PC-9 (cell line): ENCODE measurements around the gene FEM1B. TPM values are rescaled to one million over a fixed set of nuclear protein-coding genes. Genes with fewer than 3 reads are reported as not detected.

Experiments
- BruUV-seq: library from RNA; stranded (reverse); fragments of 400-500 nt; replicated peaks from 2 replicates; lab custom pipeline; 2021; lab: Mats Ljungman, UMichigan
- CTCF ChIA-PET: fragments of 300-600 bp; sonication (Branson Sonifier 250); formaldehyde crosslinking; loops from one replicate; lab custom pipeline; 2022; ENCODE audit warnings: antibody characterized with exemption; lab: Charles Lee
- POLR2A ChIA-PET: fragments of 300-600 bp; sonication (Branson Sonifier 250); formaldehyde crosslinking; loops from one replicate; lab custom pipeline; 2022; ENCODE audit warnings: antibody characterized with exemption; ENCODE audit not compliant: unreplicated experiment; lab: Charles Lee
- DNase-seq, 2 experiments: peaks; one replicate each; pipeline versions ENCODE4 v3.0.0 to v3.0.0-alpha.2; 2015 to 2022; ENCODE audit warnings: mixed read lengths in 1 of 2
- H2AFZ ChIP-seq: fragments of 200-600 bp; sonication (generic); 2 replicates; pipeline ENCODE4 v1.8.1; 2017; ENCODE audit warnings: antibody characterized with exemption
- H3F3A ChIP-seq: fragments of 200-600 bp; sonication (generic); 2 replicates; pipeline ENCODE4 v1.8.1; 2017; ENCODE audit warnings: antibody characterized with exemption, mild to moderate bottlenecking, low read depth; ENCODE audit not compliant: insufficient read depth
- H3K27ac ChIP-seq: fragments of 200-600 bp; sonication (generic); 2 replicates; pipeline ENCODE4 v1.6.1; 2016; ENCODE audit warnings: mixed run types
- H3K27me3 ChIP-seq: fragments of 200-600 bp; sonication (generic); 2 replicates; pipeline ENCODE4 v1.6.1; 2016; ENCODE audit warnings: low read depth, mixed run types; ENCODE audit not compliant: insufficient read depth
- H3K36me3 ChIP-seq: fragments of 200-600 bp; sonication (generic); 2 replicates; pipeline ENCODE4 v1.6.1; 2016; ENCODE audit warnings: low read depth, mixed run types
- H3K4me1 ChIP-seq: fragments of 200-600 bp; sonication (generic); replicated peaks from 2 replicates; pipeline ENCODE4 v1.6.1; 2016; ENCODE audit warnings: mixed run types; ENCODE audit not compliant: insufficient read depth
- H3K4me2 ChIP-seq: fragments of 200-600 bp; sonication (generic); 2 replicates; pipeline ENCODE4 v1.6.1; 2017; ENCODE audit warnings: mixed run types
- H3K4me3 ChIP-seq: fragments of 200-600 bp; sonication (generic); 2 replicates; pipeline ENCODE4 v1.6.1; 2016; ENCODE audit warnings: mixed run types
- H3K79me2 ChIP-seq: fragments of 200-600 bp; sonication (generic); 2 replicates; pipeline ENCODE4 v1.6.1; 2017; ENCODE audit warnings: low read depth, mixed run types
- H3K9me2 ChIP-seq: fragments of 200-600 bp; sonication (generic); 2 replicates; pipeline ENCODE4 v1.8.1; 2017; ENCODE audit warnings: mild to moderate bottlenecking; ENCODE audit not compliant: insufficient read depth
- H3K9me3 ChIP-seq: fragments of 200-600 bp; sonication (generic); 2 replicates; pipeline ENCODE4 v1.8.1; 2016; ENCODE audit warnings: low read depth; ENCODE audit not compliant: insufficient read depth
- H4K20me1 ChIP-seq: fragments of 200-600 bp; sonication (generic); 2 replicates; pipeline ENCODE4 v1.8.1; 2017; ENCODE audit not compliant: insufficient read depth
- EZH2 ChIP-seq: fragments of 200-600 bp; sonication (generic); IDR thresholded peaks from 2 replicates; pipeline ENCODE4 v1.8.0; 2017; ENCODE audit warnings: antibody characterized with exemption, low read depth
- intact Hi-C: fragments of 100-400 bp; cut with micrococcal nuclease; formaldehyde crosslinking; loops from one replicate; pipeline ENCODE4 v1.10.0; 2022; ENCODE audit not compliant: unreplicated experiment
- total RNA-seq: library from RNA; stranded (reverse); gene quantifications from 2 replicates; pipeline ENCODE4 v1.2.3, GENCODE V29; 2021
- TF ChIP-seq, protein P1 (sequence below): fragments of 200-600 bp; sonication (generic); conservative IDR thresholded peaks from 2 replicates; pipeline ENCODE4 v1.6.1; 2017; ENCODE audit warnings: mixed run types, antibody characterized with exemption, mild to moderate bottlenecking, moderate library complexity

FEM1B gene
- total RNA-seq, 1 experiment from 2014 or later, result 31.6 TPM

DNA sequence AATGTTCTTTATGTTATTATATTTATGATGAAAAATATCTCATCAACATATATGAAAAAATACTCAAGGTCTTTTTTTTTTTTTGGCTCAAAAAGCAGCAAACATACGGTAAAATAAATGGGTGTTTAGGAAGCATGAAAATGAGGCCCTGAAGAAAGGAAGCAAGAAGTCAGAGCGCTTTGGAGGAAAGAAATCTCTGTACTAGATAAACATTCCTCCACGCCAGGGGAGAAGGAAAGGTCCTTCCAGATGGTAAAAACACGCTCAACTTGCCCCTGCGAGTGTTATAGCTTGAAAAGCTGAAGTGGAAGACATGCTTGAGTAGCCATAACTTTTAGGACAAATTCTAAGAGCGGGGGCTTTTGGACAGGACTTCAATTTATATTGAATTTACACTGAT is 52.9 kb downstream of the FEM1B start:
- H3K9me3 ChIP-seq, result no peaks in the 10 kb centered on the region
- no peak overlapping the region for H3K27ac ChIP-seq
- intact Hi-C loops, result no loop called here
- no peaks in the 10 kb centered on the region for H3K9me2 ChIP-seq
- DNase-seq, result no peak
- H2AFZ ChIP-seq, result no peak overlapping the region
- TF ChIP-seq, protein P1, sequence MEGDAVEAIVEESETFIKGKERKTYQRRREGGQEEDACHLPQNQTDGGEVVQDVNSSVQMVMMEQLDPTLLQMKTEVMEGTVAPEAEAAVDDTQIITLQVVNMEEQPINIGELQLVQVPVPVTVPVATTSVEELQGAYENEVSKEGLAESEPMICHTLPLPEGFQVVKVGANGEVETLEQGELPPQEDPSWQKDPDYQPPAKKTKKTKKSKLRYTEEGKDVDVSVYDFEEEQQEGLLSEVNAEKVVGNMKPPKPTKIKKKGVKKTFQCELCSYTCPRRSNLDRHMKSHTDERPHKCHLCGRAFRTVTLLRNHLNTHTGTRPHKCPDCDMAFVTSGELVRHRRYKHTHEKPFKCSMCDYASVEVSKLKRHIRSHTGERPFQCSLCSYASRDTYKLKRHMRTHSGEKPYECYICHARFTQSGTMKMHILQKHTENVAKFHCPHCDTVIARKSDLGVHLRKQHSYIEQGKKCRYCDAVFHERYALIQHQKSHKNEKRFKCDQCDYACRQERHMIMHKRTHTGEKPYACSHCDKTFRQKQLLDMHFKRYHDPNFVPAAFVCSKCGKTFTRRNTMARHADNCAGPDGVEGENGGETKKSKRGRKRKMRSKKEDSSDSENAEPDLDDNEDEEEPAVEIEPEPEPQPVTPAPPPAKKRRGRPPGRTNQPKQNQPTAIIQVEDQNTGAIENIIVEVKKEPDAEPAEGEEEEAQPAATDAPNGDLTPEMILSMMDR, result no peak
- no peak for TF ChIP-seq EZH2
- H3K4me3 ChIP-seq, result no peak overlapping the region
- no peaks in the 10 kb centered on the region for H3K4me1 ChIP-seq
- H3K27me3 ChIP-seq, result peaks cover 42% of the 10 kb centered on the region
- ChIA-PET POLR2A (no interaction called here), CTCF (no interaction called here)
- no peaks in the 10 kb centered on the region for H4K20me1 ChIP-seq
- H3K4me2 ChIP-seq, result no peak overlapping the region
- no peaks in the 10 kb centered on the region for H3K36me3 ChIP-seq
- BruUV-seq, result no TSS peak
- H3F3A ChIP-seq, result no peaks in the 10 kb centered on the region
- no peaks in the 10 kb centered on the region for H3K79me2 ChIP-seq

DNA sequence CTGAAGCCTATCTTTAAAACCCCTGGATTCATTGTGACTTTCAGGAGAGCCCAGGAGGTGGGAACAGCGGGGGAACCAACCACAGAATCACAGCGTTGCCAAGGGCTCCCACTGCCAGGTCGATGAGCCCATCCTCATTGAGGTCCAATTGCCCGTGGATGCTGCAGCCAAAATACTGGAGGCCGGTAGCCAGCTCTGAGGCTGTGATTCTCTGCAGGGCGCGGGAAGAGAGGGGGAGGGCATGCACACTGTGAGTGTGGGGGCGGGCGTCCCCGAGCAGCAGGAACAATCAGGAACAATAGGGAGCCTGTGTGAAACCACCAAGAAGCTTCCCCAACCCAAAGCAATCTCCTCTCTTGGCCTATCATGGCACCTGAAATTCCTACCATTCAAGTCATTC is 53.4 kb downstream of the FEM1B start:
- no peak for DNase-seq
- H3K9me3 ChIP-seq, result no peaks in the 10 kb centered on the region
- H4K20me1 ChIP-seq, result no peaks in the 10 kb centered on the region
- H3K4me2 ChIP-seq, result no peak overlapping the region
- H3K4me1 ChIP-seq, result no peaks in the 10 kb centered on the region
- H3K9me2 ChIP-seq, result no peaks in the 10 kb centered on the region
- ChIA-PET POLR2A (no interaction called here), CTCF (no interaction called here)
- H3F3A ChIP-seq, result no peaks in the 10 kb centered on the region
- H3K36me3 ChIP-seq, result no peaks in the 10 kb centered on the region
- no peaks in the 10 kb centered on the region for H3K79me2 ChIP-seq
- H2AFZ ChIP-seq, result no peak overlapping the region
- no peak overlapping the region for H3K27ac ChIP-seq
- no TSS peak for BruUV-seq
- intact Hi-C loops, result no loop called here
- H3K27me3 ChIP-seq, result peaks cover 39% of the 10 kb centered on the region
- no peak for TF ChIP-seq EZH2
- TF ChIP-seq, protein P1, result no peak
- no peak overlapping the region for H3K4me3 ChIP-seq

DNA sequence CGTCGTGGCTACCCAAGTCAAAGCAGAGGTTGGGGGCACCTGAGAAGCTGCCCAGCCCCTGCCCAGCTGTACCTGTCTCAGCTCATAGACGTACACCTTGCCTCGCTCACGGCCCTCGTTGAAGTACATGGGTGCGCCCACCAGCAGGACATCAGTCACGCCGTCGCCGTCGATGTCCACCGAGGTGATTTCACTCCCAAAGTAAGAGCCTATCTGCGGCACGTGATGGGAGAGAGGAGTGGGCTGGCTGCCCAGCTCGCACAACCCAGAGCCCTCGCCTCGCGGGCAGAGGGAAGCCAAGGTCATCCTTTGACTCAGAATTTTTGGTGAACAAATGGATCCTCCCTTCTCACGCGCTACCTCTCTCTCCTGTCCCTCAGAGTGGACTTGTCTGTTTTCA is 54.7 kb downstream of the FEM1B start:
- intact Hi-C loops, result no loop called here

More for the DNA sequence above, 54.7 kb downstream of the FEM1B start:
- Histone ChIP-seq H3K9me2 (no peaks in the 10 kb centered on the region), H3K9me3 (no peaks in the 10 kb centered on the region), H3F3A (no peaks in the 10 kb centered on the region), H3K4me1 (no peaks in the 10 kb centered on the region), H2AFZ (no peak overlapping the region), H3K4me2 (no peak overlapping the region), H4K20me1 (no peaks in the 10 kb centered on the region), H3K36me3 (no peaks in the 10 kb centered on the region), H3K27ac (no peak overlapping the region), H3K4me3 (no peak overlapping the region), H3K79me2 (no peaks in the 10 kb centered on the region), H3K27me3 (peaks cover 29% of the 10 kb centered on the region)
- ChIA-PET CTCF (no interaction called here), POLR2A (no interaction called here)
- no peak for TF ChIP-seq EZH2
- TF ChIP-seq, protein P1, result no peak
- DNase-seq, result no peak
- BruUV-seq, result no TSS peak
